HEK293T (cell line): ENCODE results near the gene PARM1.
A peak's percentile ranks its signal among the peaks of the same experiment; 100 is the strongest.

Experiments used
- CTCF ChIA-PET: fragments of 350-600 bp; formaldehyde crosslinking; extraction: SDS; loops from one replicate; lab custom pipeline; 2021; ENCODE audit warnings: antibody characterized with exemption, inconsistent platforms; lab: Yijun Ruan, JAX
- POLR2A ChIA-PET: fragments of 350-600 bp; formaldehyde crosslinking; extraction: SDS; loops from one replicate; lab custom pipeline; 2020; ENCODE audit warnings: antibody characterized with exemption, inconsistent platforms; lab: Yijun Ruan, JAX
- DNase-seq: peaks from one replicate; pipeline ENCODE4 v3.0.0; 2012; ENCODE audit warnings: mixed read lengths; ENCODE audit errors: extremely low spot score
- ARNT ChIP-seq: fragments of 450-650 bp; IDR thresholded peaks from 2 replicates; pipeline ENCODE4 v1.6.1; 2017; ENCODE audit warnings: mild to moderate bottlenecking
- BHLHE40 ChIP-seq: fragments of 450-650 bp; IDR thresholded peaks from 2 replicates; pipeline ENCODE4 v1.6.1; 2016; ENCODE audit warnings: mild to moderate bottlenecking, moderate library complexity, borderline replicate concordance
- CTBP1 ChIP-seq: fragments of 450-650 bp; IDR thresholded peaks from 2 replicates; pipeline ENCODE4 v1.6.1; 2016; ENCODE audit warnings: borderline replicate concordance
- ELF4 ChIP-seq: fragments of 450-650 bp; IDR thresholded peaks from 2 replicates; pipeline ENCODE4 v1.6.1; 2017; ENCODE audit warnings: antibody characterized with exemption
- FOXA1 ChIP-seq: fragments of 450-650 bp; IDR thresholded peaks from 2 replicates; pipeline ENCODE4 v1.6.1; 2016; ENCODE audit warnings: mild to moderate bottlenecking
- FOXK2 ChIP-seq: fragments of 450-650 bp; IDR thresholded peaks from 2 replicates; pipeline ENCODE4 v1.6.1; 2016; ENCODE audit warnings: mild to moderate bottlenecking
- FOXM1 ChIP-seq: fragments of 450-650 bp; IDR thresholded peaks from 2 replicates; pipeline ENCODE4 v1.6.1; 2017; ENCODE audit warnings: mild to moderate bottlenecking, borderline replicate concordance
- HDGF ChIP-seq: fragments of 450-650 bp; IDR thresholded peaks from 2 replicates; pipeline ENCODE4 v1.6.1; 2017; ENCODE audit warnings: antibody characterized with exemption, borderline replicate concordance
- L3MBTL2 ChIP-seq: fragments of 450-650 bp; conservative IDR thresholded peaks from 2 replicates; pipeline ENCODE4 v1.6.1; 2016; ENCODE audit warnings: mild to moderate bottlenecking
- LEF1 ChIP-seq: fragments of 450-650 bp; IDR thresholded peaks from 2 replicates; pipeline ENCODE4 v1.6.1; 2017; ENCODE audit warnings: mild to moderate bottlenecking, borderline replicate concordance
- NFRKB ChIP-seq: fragments of 450-650 bp; IDR thresholded peaks from 2 replicates; pipeline ENCODE4 v1.6.1; 2016; ENCODE audit warnings: mild to moderate bottlenecking, moderate library complexity
- SP1 ChIP-seq: fragments of 450-650 bp; IDR thresholded peaks from 2 replicates; pipeline ENCODE4 v1.6.1; 2017
- SUZ12 ChIP-seq: fragments of 450-650 bp; IDR thresholded peaks from 2 replicates; pipeline ENCODE4 v1.6.1; 2016; ENCODE audit warnings: mild to moderate bottlenecking
- TARDBP ChIP-seq: fragments of 450-650 bp; IDR thresholded peaks from 2 replicates; pipeline ENCODE4 v1.6.1; 2016
- ZNF384 ChIP-seq: fragments of 450-650 bp; IDR thresholded peaks from 2 replicates; pipeline ENCODE4 v1.6.1; 2016
- TF ChIP-seq, protein P1 (sequence below): fragments of 450-650 bp; IDR thresholded peaks from 2 replicates; pipeline ENCODE4 v1.6.1; 2016

Gene PARM1

DNA sequence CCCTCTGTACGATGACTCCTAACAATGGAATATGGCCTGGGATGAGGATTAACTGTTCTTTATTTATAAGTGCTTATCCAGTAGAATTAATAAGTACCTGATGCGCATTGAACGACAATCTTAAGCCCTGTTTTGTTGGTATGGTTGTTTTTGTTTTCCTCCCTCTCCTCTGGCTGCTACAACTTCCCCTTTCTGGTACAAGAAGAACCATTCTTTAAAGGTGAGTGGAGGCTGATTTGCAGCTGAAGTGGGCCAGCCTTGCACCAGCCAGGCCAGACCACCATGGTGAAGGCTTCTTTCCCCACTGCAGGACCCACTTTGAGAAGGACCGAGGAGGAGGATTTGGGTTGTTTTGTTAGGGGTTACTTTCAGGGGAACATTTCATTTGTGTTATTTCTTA lies 113.3 kb downstream of the PARM1 start:
- CTCF ChIA-PET = no interaction called here

DNA sequence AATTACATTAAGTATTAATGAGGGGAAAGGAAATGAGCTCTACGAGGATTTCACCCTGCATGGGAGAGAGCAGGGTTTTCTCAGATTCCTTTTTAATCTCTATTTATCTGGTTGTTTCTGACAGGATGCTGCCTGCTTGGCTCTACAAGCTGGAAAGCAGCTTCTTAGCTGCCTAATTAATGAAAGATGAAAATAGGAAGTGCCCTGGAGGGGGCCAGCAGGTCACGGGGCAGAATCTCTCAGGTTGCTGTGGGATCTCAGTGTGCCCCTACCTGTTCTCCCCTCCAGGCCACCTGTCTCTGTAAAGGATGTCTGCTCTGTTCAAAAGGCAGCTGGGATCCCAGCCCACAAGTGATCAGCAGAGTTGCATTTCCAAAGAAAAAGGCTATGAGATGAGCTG lies 113.7 kb downstream of the PARM1 start:
- POLR2A ChIA-PET = no interaction called here
- CTCF ChIA-PET = interaction anchor here (0.6 kb wide), 1 partner anchor 14 kb away, joined by 3 read pairs; no protein-coding TSS in a partner anchor
- no peak for TF ChIP-seq TARDBP
- TF ChIP-seq NFRKB = no peak
- no peak for TF ChIP-seq FOXM1
- TF ChIP-seq HDGF = no peak
- TF ChIP-seq ELF4 = no peak
- TF ChIP-seq ARNT = no peak
- TF ChIP-seq LEF1 = no peak
- no peak for DNase-seq

More for the DNA sequence above, 113.3 kb downstream of the PARM1 start:
- DNase-seq = no peak
- TF ChIP-seq ARNT (no peak), TARDBP (no peak), HDGF (no peak), FOXK2 (no peak), SUZ12 (no peak), LEF1 (no peak), SP1 (no peak), CTBP1 (no peak)
- POLR2A ChIA-PET = no interaction called here

- ChIA-PET CTCF (no interaction called here), POLR2A (no interaction called here)
- peak; percentile 41 for DNase-seq
- no peak for TF ChIP-seq SP1
- no peak for TF ChIP-seq ELF4
These were observed 115.4 kb downstream of the PARM1 start for GRCh38 chr4:75048208-75048879.

DNA sequence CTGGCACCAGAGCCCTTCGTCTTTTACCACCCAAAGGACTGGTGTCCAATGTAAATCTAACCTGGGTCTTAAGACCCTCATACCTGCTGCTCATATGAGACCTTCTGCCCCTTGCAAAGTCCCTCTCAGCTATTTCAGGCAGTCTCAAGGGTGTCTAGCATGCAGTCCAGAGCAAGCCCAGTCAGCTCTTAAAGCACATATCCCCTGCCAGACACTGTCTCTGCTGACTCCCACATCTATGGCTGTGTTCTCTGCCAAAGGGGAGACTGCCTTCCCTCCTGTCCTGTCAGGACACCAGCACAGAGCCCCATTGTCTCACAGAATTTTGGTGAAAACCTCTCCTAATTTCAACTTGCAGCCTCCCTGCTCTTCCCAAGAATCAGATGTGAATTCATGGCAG lies 118.5 kb downstream of the PARM1 start:
- no peak for DNase-seq
- TF ChIP-seq LEF1 = no peak
- TF ChIP-seq, protein P1, sequence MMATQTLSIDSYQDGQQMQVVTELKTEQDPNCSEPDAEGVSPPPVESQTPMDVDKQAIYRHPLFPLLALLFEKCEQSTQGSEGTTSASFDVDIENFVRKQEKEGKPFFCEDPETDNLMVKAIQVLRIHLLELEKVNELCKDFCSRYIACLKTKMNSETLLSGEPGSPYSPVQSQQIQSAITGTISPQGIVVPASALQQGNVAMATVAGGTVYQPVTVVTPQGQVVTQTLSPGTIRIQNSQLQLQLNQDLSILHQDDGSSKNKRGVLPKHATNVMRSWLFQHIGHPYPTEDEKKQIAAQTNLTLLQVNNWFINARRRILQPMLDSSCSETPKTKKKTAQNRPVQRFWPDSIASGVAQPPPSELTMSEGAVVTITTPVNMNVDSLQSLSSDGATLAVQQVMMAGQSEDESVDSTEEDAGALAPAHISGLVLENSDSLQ = no peak
- TF ChIP-seq ARNT = no peak
- no peak for TF ChIP-seq FOXA1
- no peak for TF ChIP-seq SP1
- TF ChIP-seq BHLHE40 = no peak
- TF ChIP-seq L3MBTL2 = no peak
- no peak for TF ChIP-seq NFRKB
- TF ChIP-seq CTBP1 = no peak
- TF ChIP-seq TARDBP = no peak
- TF ChIP-seq FOXM1 = no peak
- TF ChIP-seq ZNF384 = no peak
- ChIA-PET POLR2A (no interaction called here), CTCF (no interaction called here)

GRCh38 chr4:75053352-75053751 lies 120.4 kb downstream of the PARM1 start:
- TF ChIP-seq SP1 = no peak
- DNase-seq = no peak

GRCh38 chr4:75054078-75054477 lies 121.2 kb downstream of the PARM1 start:
- TF ChIP-seq ELF4 = no peak
- no peak for TF ChIP-seq NFRKB
- no peak for TF ChIP-seq FOXA1
- TF ChIP-seq FOXK2 = no peak
- no peak for TF ChIP-seq HDGF
- no peak for TF ChIP-seq TARDBP
- TF ChIP-seq, protein P1 = no peak
- TF ChIP-seq LEF1 = no peak
- TF ChIP-seq ARNT = no peak
- no peak for TF ChIP-seq FOXM1
- TF ChIP-seq CTBP1 = no peak
- no peak for TF ChIP-seq ZNF384
- no peak for TF ChIP-seq L3MBTL2
- no peak for TF ChIP-seq BHLHE40
- TF ChIP-seq SUZ12 = no peak
- TF ChIP-seq SP1 = no peak
- DNase-seq = no peak
- POLR2A ChIA-PET = no interaction called here
- CTCF ChIA-PET = interaction anchor here (0.6 kb wide), 1 partner anchor 230 kb away, joined by 3 read pairs; no protein-coding TSS in a partner anchor

More at GRCh38 chr4:75053352-75053751, 120.4 kb downstream of the PARM1 start:
- ChIA-PET CTCF (no interaction called here), POLR2A (no interaction called here)

GRCh38 chr4:75056277-75056676 lies 123.4 kb downstream of the PARM1 start:
- DNase-seq = no peak
- ChIA-PET CTCF (no interaction called here), POLR2A (no interaction called here)
- TF ChIP-seq FOXA1 = no peak
- no peak for TF ChIP-seq ELF4
- no peak for TF ChIP-seq ARNT
- no peak for TF ChIP-seq HDGF
- no peak for TF ChIP-seq TARDBP
- no peak for TF ChIP-seq L3MBTL2
- TF ChIP-seq LEF1 = no peak
- TF ChIP-seq SP1 = no peak
- TF ChIP-seq BHLHE40 = no peak
- TF ChIP-seq, protein P1 = no peak
- no peak for TF ChIP-seq FOXK2
- no peak for TF ChIP-seq ZNF384
- TF ChIP-seq SUZ12 = no peak
- TF ChIP-seq NFRKB = no peak
- TF ChIP-seq FOXM1 = no peak
- no peak for TF ChIP-seq CTBP1
